ENCODE data around the gene GREM2.

Gene GREM2

GRCh38 chr1:240501115-240501514 is 110.8 kb downstream of the GREM2 start:
- TF ChIP-seq CTCF (IDR thresholded peaks at IDR 0.05): no peak
- H3K79me2 ChIP-seq: no peaks in the 10 kb centered on the region
- no peak overlapping the region for H3K4me2 ChIP-seq (ENCODE audit: low read length)
- H3K9ac ChIP-seq: no peak overlapping the region
- no peaks in the 10 kb centered on the region for H3K9me3 ChIP-seq (ENCODE audit: control insufficient read depth, low read length)
- H3K36me3 ChIP-seq (ENCODE audit: control insufficient read depth, insufficient read depth, low read length): no peaks in the 10 kb centered on the region
- no peak overlapping the region for H3K27ac ChIP-seq
- no peaks in the 10 kb centered on the region for H3K4me1 ChIP-seq
- no peak overlapping the region for H2AFZ ChIP-seq
- no peaks in the 10 kb centered on the region for H3K27me3 ChIP-seq (ENCODE audit: control insufficient read depth, insufficient read depth, low read length)
- H3K4me3 ChIP-seq (ENCODE audit: low read depth, low read length): no peak overlapping the region

GRCh38 chr1:240500647-240501046 is 111.3 kb downstream of the GREM2 start:
- Histone ChIP-seq H3K79me2 (no peaks in the 10 kb centered on the region), H3K4me1 (no peaks in the 10 kb centered on the region), H3K4me2 (ENCODE audit: low read length) (no peak overlapping the region), H3K27me3 (ENCODE audit: control insufficient read depth, insufficient read depth, low read length) (no peaks in the 10 kb centered on the region), H3K9me3 (ENCODE audit: control insufficient read depth, low read length) (no peaks in the 10 kb centered on the region), H2AFZ (no peak overlapping the region), H3K36me3 (ENCODE audit: control insufficient read depth, insufficient read depth, low read length) (no peaks in the 10 kb centered on the region), H3K9ac (no peak overlapping the region), H3K4me3 (ENCODE audit: low read depth, low read length) (no peak overlapping the region), H3K27ac (no peak overlapping the region)
- TF ChIP-seq CTCF (IDR thresholded peaks at IDR 0.05): no peak

GRCh38 chr1:240499012-240499411 is 112.9 kb downstream of the GREM2 start:
- Histone ChIP-seq H2AFZ (no peak overlapping the region), H3K9me3 (ENCODE audit: control insufficient read depth, low read length) (no peaks in the 10 kb centered on the region)

GRCh38 chr1:240498335-240498734 is 113.6 kb downstream of the GREM2 start:
- Histone ChIP-seq H3K36me3 (ENCODE audit: control insufficient read depth, insufficient read depth, low read length) (no peaks in the 10 kb centered on the region), H3K27ac (no peak overlapping the region), H2AFZ (no peak overlapping the region), H3K79me2 (no peaks in the 10 kb centered on the region), H3K27me3 (ENCODE audit: control insufficient read depth, insufficient read depth, low read length) (no peaks in the 10 kb centered on the region), H3K4me2 (ENCODE audit: low read length) (peak overlapping the region; percentile 12), H3K4me3 (ENCODE audit: low read depth, low read length) (no peak overlapping the region), H3K9me3 (ENCODE audit: control insufficient read depth, low read length) (no peaks in the 10 kb centered on the region), H3K4me1 (no peaks in the 10 kb centered on the region), H3K9ac (no peak overlapping the region)
- TF ChIP-seq CTCF (IDR thresholded peaks at IDR 0.05): no peak

More at GRCh38 chr1:240499012-240499411, 112.9 kb downstream of the GREM2 start:
- Histone ChIP-seq H3K27me3 (ENCODE audit: control insufficient read depth, insufficient read depth, low read length) (no peaks in the 10 kb centered on the region), H3K9ac (no peak overlapping the region), H3K36me3 (ENCODE audit: control insufficient read depth, insufficient read depth, low read length) (no peaks in the 10 kb centered on the region), H3K4me2 (ENCODE audit: low read length) (no peak overlapping the region), H3K27ac (no peak overlapping the region), H3K79me2 (no peaks in the 10 kb centered on the region), H3K4me3 (ENCODE audit: low read depth, low read length) (no peak overlapping the region), H3K4me1 (no peaks in the 10 kb centered on the region)
- no peak for TF ChIP-seq CTCF (IDR thresholded peaks at IDR 0.05)

- no peak overlapping the region for H3K9ac ChIP-seq
- no peaks in the 10 kb centered on the region for H3K9me3 ChIP-seq (ENCODE audit: control insufficient read depth, low read length)
- no peaks in the 10 kb centered on the region for H3K36me3 ChIP-seq (ENCODE audit: control insufficient read depth, insufficient read depth, low read length)
- H3K79me2 ChIP-seq: no peaks in the 10 kb centered on the region
- H3K4me3 ChIP-seq (ENCODE audit: low read depth, low read length): no peak overlapping the region
- no peaks in the 10 kb centered on the region for H3K27me3 ChIP-seq (ENCODE audit: control insufficient read depth, insufficient read depth, low read length)
- H3K4me1 ChIP-seq: no peaks in the 10 kb centered on the region
- H2AFZ ChIP-seq: no peak overlapping the region
- TF ChIP-seq CTCF (IDR thresholded peaks at IDR 0.05): no peak
- peak overlapping the region; percentile 12 for H3K4me2 ChIP-seq (ENCODE audit: low read length)
- H3K27ac ChIP-seq: no peak overlapping the region
Observed at GRCh38 chr1:240497908-240498307, 114.0 kb downstream of the GREM2 start.

Measured in parathyroid adenoma (tissue), 2 donors.